ENCODE measurements around the gene GLI3.

DNA sequence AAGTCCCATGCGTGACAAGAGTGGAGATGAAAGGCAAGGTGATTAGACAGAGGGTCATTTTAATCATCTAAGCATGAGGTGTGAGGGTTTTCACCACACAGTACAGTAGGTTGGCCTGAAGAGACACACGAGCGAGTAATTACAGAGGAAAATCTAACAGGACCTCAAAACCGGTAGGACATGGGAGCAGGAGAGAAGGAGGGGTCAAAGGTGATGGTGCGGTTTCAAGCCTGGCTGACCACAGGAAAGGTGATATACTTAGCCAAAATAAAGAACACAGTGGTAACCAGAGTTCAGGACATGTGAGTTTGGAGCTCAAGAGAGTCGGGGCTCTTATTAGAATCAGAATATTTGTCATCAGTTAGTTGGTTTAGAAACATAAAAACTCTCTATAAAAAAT, 20.0 kb downstream of the GLI3 start:
- TF ChIP-seq CTCF (IDR thresholded peaks at IDR 0.05) (no peak), POLR2A (IDR thresholded peaks at IDR 0.05) (no peak)

Data from heart left ventricle (tissue), 13 donors.